Breast epithelium (tissue), 3 donors: ENCODE measurements around the gene FKBP2.

Experiments used
- POLR2AphosphoS5 ChIP-seq, 3 donors: sonication (generic); formaldehyde crosslinking; IDR thresholded peaks; one replicate each; pipeline ENCODE4 v1.6.1; 2017; ENCODE audit warnings: antibody characterized with exemption in 3 of 3
- TF ChIP-seq, protein P1 (sequence below), 3 donors: fragments of 450-650 bp; IDR thresholded peaks; one replicate each; pipeline ENCODE4 v1.5.1; 2016 to 2017; ENCODE audit warnings: antibody characterized with exemption in 3 of 3, mild to moderate bottlenecking in 3 of 3, moderate library complexity in 3 of 3

DNA sequence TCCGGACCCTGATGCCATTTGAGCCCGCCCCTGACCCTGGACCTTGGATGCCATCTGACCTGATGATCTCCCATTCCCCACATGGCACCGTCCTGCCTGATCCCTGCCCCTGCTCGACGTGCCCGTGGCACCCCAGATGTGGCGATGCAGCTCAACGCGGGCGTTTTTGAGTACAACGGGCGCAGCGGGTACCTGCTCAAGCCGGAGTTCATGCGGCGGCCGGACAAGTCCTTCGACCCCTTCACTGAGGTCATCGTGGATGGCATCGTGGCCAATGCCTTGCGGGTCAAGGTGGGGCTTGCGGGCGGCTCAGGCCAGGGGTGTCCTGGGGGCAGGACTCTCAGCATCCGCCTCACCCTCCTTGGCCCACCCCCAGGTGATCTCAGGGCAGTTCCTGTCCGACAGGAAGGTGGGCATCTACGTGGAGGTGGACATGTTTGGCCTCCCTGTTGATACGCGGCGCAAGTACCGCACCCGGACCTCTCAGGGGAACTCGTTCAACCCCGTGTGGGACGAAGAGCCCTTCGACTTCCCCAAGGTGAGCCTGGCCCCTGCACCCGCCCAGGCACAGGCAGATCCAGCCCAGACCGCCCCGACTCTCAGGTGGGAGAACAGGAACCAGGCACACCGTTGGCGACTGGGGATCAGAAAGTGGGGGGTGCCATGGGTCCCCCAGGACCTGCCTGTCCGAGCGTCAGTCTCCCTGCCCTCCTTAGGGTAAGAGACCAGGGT lies 21.5 kb downstream of the FKBP2 start:
- TF ChIP-seq, protein P1, sequence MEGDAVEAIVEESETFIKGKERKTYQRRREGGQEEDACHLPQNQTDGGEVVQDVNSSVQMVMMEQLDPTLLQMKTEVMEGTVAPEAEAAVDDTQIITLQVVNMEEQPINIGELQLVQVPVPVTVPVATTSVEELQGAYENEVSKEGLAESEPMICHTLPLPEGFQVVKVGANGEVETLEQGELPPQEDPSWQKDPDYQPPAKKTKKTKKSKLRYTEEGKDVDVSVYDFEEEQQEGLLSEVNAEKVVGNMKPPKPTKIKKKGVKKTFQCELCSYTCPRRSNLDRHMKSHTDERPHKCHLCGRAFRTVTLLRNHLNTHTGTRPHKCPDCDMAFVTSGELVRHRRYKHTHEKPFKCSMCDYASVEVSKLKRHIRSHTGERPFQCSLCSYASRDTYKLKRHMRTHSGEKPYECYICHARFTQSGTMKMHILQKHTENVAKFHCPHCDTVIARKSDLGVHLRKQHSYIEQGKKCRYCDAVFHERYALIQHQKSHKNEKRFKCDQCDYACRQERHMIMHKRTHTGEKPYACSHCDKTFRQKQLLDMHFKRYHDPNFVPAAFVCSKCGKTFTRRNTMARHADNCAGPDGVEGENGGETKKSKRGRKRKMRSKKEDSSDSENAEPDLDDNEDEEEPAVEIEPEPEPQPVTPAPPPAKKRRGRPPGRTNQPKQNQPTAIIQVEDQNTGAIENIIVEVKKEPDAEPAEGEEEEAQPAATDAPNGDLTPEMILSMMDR (IDR thresholded peaks at IDR 0.05), result no peak
- TF ChIP-seq POLR2AphosphoS5 (IDR thresholded peaks at IDR 0.05), result no peak
